Measurements from ENCODE around the gene ZSWIM8. TPM values are rescaled to one million over a fixed set of nuclear protein-coding genes. Genes with fewer than 3 reads are reported as not detected.

The ZSWIM8 gene
- total and polyA plus RNA-seq, 2 experiments from 2014 or later: 20.5 to 30.4 TPM

GRCh38 chr10:73803680-73804286 is 18.4 kb downstream of the ZSWIM8 start:
- no peak overlapping the region for H3K27ac ChIP-seq (ENCODE audit: low read depth)
- no peaks in the 10 kb centered on the region for H3K4me1 ChIP-seq (ENCODE audit: insufficient read depth)
- H3K27me3 ChIP-seq (ENCODE audit: insufficient read depth): no peaks in the 10 kb centered on the region
- H3K36me3 ChIP-seq (ENCODE audit: insufficient read depth): peaks cover 3% of the 10 kb centered on the region; the same call in 1 of the 2 replicates
- Mint-ChIP-seq H3K4me3 (no peak overlapping the region), H3K36me3 (ENCODE audit: low read depth) (peaks cover 49% of the 10 kb centered on the region), H3K4me1 (no peaks in the 10 kb centered on the region), H3K27ac (no peak overlapping the region), H3K9me3 (no peaks in the 10 kb centered on the region), H3K27me3 (ENCODE audit: insufficient read depth, low read depth, poor library complexity) (peaks cover 8% of the 10 kb centered on the region)
- H3F3A ChIP-seq (replicated peaks; ENCODE audit: low read depth): no peaks in the 10 kb centered on the region
- no peak overlapping the region for H2AFZ ChIP-seq
- H3K79me2 ChIP-seq (replicated peaks; ENCODE audit: insufficient read depth): no peaks in the 10 kb centered on the region
- no peaks in the 10 kb centered on the region for H3K9me2 ChIP-seq (ENCODE audit: insufficient read depth)
- no peak overlapping the region for H3K4me3 ChIP-seq
- TF ChIP-seq CTCF (conservative IDR thresholded peaks at IDR 0.05; ENCODE audit: low read depth in 2 of 2): no peak
- no peak for TF ChIP-seq EZH2 (IDR thresholded peaks at IDR 0.05; ENCODE audit: low read depth, unreplicated experiment)
- TF ChIP-seq CREB1 (CRISPR knock-in tag; IDR thresholded peaks at IDR 0.05; ENCODE audit: low read depth): no peak
- no peak for TF ChIP-seq ETS1 (IDR thresholded peaks at IDR 0.05)
- no peak for TF ChIP-seq POLR2AphosphoS5 (IDR thresholded peaks at IDR 0.05; ENCODE audit: low read depth)
- TF ChIP-seq EZH2phosphoT487 (IDR thresholded peaks at IDR 0.05; ENCODE audit: unreplicated experiment): no peak
- TF ChIP-seq JUNB (IDR thresholded peaks at IDR 0.05; ENCODE audit: unreplicated experiment): no peak
- TF ChIP-seq ZNF331 (CRISPR knock-in tag; IDR thresholded peaks at IDR 0.05; ENCODE audit: low read depth): no peak
- no peak for TF ChIP-seq REST (IDR thresholded peaks at IDR 0.05; ENCODE audit: unreplicated experiment)
- TF ChIP-seq NANOG (IDR thresholded peaks at IDR 0.05; ENCODE audit: borderline replicate concordance): no peak
- no peak for TF ChIP-seq ZNF462 (CRISPR knock-in tag; IDR thresholded peaks at IDR 0.05)
- no peak for TF ChIP-seq ZNF114 (CRISPR knock-in tag; IDR thresholded peaks at IDR 0.05)
- TF ChIP-seq STAT1 (IDR thresholded peaks at IDR 0.05; ENCODE audit: unreplicated experiment): no peak
- no peak for DNase-seq (ENCODE audit: low spot score)
- no peak overlapping the region for H3K4me2 ChIP-seq
- no peak for ATAC-seq
- H4K20me1 ChIP-seq (replicated peaks; ENCODE audit: insufficient read depth): peaks cover under 1% of the 10 kb centered on the region; the same call in 1 of the 2 replicates

Data from GM23338 (cell line).